Measurements from ENCODE around the gene GHRH. TPM values are rescaled to one million over a fixed set of nuclear protein-coding genes. Genes with fewer than 3 reads are reported as not detected.

GHRH gene
- total RNA-seq, 1 experiment from 2014 or later = not detected

DNA sequence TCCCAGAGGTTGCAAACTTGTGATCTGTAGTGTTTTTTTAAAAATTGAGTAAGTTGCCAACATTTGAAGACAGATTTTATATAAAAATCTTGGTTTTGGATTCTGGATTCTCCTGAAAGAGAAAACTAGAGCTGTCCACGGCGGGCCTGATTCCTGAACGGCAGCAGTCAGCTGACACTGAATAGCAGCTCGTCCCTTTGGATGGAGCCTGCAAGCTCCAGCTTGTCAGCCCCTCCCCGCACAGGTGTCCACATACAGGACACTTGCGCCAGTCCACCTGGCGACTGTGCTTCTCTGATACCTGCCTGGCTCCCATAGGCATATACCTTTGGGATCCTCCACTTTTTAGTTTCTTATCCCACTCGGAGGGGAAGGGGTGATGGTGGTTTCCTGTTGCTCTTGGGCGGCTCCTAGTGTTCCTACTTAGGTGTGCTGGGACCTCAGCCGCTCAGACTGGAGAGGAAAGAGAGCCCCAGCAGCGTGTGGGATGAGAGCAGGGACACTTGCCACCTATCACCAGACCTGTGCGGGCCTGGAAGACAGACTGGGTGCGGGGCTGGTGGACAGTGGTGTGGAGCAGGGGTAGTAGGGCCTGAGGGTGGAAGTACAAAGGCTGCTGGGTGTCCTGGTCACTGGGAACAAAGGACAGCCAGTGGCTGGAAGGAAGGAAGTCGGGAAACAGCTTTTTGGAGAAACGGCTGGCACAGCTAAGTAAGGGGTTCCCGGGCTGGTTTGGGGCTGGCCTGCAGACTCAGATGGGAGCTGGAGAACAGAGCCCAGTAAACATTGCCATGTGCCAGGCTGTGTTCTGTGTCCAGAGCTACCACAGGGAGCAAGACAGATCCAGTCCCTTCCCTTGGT, 18.3 kb downstream of the GHRH start:
- no peaks in the 10 kb centered on the region for H3K9me2 ChIP-seq (ENCODE audit: insufficient read depth)
- POLR2A ChIA-PET = no interaction called here
- H3K27me3 ChIP-seq (ENCODE audit: insufficient read depth, low read length) = no peaks in the 10 kb centered on the region
- no peaks in the 10 kb centered on the region for H3K79me2 ChIP-seq (ENCODE audit: insufficient read depth, low read length)
- H3K4me2 ChIP-seq (ENCODE audit: low read length) = no peak overlapping the region
- no peak overlapping the region for H2AFZ ChIP-seq (ENCODE audit: low read depth, low read length, poor library complexity, severe bottlenecking)
- RAD21 ChIA-PET (ENCODE audit: low non-redundant PET in 1 of 2, low total read pairs in 2 of 2, uncharacterized antibody in 2 of 2, unreplicated experiment in 2 of 2) = no interaction called here
- DNase-seq (ENCODE audit: low read depth, low spot score) (no peak), ATAC-seq (peak; percentile 63)
- no peak overlapping the region for H3K27ac ChIP-seq (ENCODE audit: low read depth, low read length)
- CTCF ChIA-PET = no interaction called here
- no peak overlapping the region for H3K9ac ChIP-seq (ENCODE audit: low read length)
- no peaks in the 10 kb centered on the region for H3K4me1 ChIP-seq (ENCODE audit: control insufficient read depth in 1 of 2, insufficient read depth in 2 of 2, low read length in 2 of 2)
- BruUV-seq (replicated peaks) = no TSS peak
- H4K20me1 ChIP-seq (ENCODE audit: insufficient read depth) = no peaks in the 10 kb centered on the region
- no peak overlapping the region for H3K4me3 ChIP-seq (replicated peaks in 1 of 2; ENCODE audit: low read depth in 1 of 2, low read length in 2 of 2)
- peaks cover 27 to 39% of the 10 kb centered on the region in 2 experiments; a peak in 3 of 4 replicates for H3K36me3 ChIP-seq (ENCODE audit: control insufficient read depth in 1 of 2, insufficient read depth in 2 of 2, low read length in 2 of 2)
- TF ChIP-seq POLR2AphosphoS5 (IDR thresholded peaks at IDR 0.05; ENCODE audit: low read depth, low read length) = no peak
- no peak for TF ChIP-seq ELF1 (IDR thresholded peaks at IDR 0.05; ENCODE audit: borderline replicate concordance, low read depth)
- TF ChIP-seq, protein P1, sequence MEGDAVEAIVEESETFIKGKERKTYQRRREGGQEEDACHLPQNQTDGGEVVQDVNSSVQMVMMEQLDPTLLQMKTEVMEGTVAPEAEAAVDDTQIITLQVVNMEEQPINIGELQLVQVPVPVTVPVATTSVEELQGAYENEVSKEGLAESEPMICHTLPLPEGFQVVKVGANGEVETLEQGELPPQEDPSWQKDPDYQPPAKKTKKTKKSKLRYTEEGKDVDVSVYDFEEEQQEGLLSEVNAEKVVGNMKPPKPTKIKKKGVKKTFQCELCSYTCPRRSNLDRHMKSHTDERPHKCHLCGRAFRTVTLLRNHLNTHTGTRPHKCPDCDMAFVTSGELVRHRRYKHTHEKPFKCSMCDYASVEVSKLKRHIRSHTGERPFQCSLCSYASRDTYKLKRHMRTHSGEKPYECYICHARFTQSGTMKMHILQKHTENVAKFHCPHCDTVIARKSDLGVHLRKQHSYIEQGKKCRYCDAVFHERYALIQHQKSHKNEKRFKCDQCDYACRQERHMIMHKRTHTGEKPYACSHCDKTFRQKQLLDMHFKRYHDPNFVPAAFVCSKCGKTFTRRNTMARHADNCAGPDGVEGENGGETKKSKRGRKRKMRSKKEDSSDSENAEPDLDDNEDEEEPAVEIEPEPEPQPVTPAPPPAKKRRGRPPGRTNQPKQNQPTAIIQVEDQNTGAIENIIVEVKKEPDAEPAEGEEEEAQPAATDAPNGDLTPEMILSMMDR (IDR thresholded peaks at IDR 0.05 in 2 of 3, conservative IDR thresholded peaks at IDR 0.05 in 1 of 3; ENCODE audit: borderline replicate concordance in 1 of 3, insufficient read depth in 1 of 3, low read depth in 2 of 3, low read length in 2 of 3) = peak in 2 of 3 experiments; percentile 23 to 33; a peak in 2 of 6 replicates
- TF ChIP-seq, protein P2, sequence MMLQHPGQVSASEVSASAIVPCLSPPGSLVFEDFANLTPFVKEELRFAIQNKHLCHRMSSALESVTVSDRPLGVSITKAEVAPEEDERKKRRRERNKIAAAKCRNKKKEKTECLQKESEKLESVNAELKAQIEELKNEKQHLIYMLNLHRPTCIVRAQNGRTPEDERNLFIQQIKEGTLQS (IDR thresholded peaks at IDR 0.05) = no peak
- H3K9me3 ChIP-seq (ENCODE audit: control insufficient read depth in 1 of 2, insufficient read depth in 1 of 2, low read depth in 1 of 2, low read length in 2 of 2) = no peaks in the 10 kb centered on the region
- intact Hi-C loops (cut with micrococcal nuclease) = no loop called here

DNA sequence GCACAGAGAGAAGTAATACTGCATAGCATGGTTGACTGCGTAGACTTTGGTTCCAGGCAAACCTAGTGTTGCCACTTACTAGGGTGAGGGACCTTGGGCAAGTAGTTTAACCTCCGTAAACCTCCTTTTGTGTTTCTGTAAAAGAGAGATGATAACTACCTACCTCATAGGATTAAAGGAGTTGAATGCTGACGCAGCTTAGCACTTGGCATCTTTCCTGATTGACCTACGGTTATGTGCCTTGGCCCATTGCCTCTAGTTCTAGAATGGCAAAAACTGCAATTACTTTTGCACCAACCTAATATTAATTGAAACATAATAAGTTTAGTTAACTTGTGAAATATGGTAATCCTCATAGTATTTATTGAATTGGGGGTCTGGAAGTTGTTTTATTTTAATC, 19.1 kb downstream of the GHRH start:
- H3K27me3 ChIP-seq (ENCODE audit: insufficient read depth, low read length) = no peaks in the 10 kb centered on the region
- no peaks in the 10 kb centered on the region for H3K4me1 ChIP-seq (ENCODE audit: control insufficient read depth in 1 of 2, insufficient read depth in 2 of 2, low read length in 2 of 2)
- POLR2A ChIA-PET = no interaction called here
- no peak overlapping the region for H2AFZ ChIP-seq (ENCODE audit: low read depth, low read length, poor library complexity, severe bottlenecking)
- CTCF ChIA-PET = no interaction called here
- H3K4me2 ChIP-seq (ENCODE audit: low read length) = no peak overlapping the region
- H3K4me3 ChIP-seq (replicated peaks in 1 of 2; ENCODE audit: low read depth in 1 of 2, low read length in 2 of 2) = no peak overlapping the region
- no peaks in the 10 kb centered on the region for H3K79me2 ChIP-seq (ENCODE audit: insufficient read depth, low read length)
- no peak overlapping the region for H3K9ac ChIP-seq (ENCODE audit: low read length)
- no peaks in the 10 kb centered on the region for H3K9me3 ChIP-seq (ENCODE audit: control insufficient read depth in 1 of 2, insufficient read depth in 1 of 2, low read depth in 1 of 2, low read length in 2 of 2)
- RAD21 ChIA-PET (ENCODE audit: low non-redundant PET in 1 of 2, low total read pairs in 2 of 2, uncharacterized antibody in 2 of 2, unreplicated experiment in 2 of 2) = no interaction called here
- H4K20me1 ChIP-seq (ENCODE audit: insufficient read depth) = no peaks in the 10 kb centered on the region
- BruUV-seq (replicated peaks) = no TSS peak
- no peak for TF ChIP-seq EZH2 (IDR thresholded peaks at IDR 0.05)
- no peak for TF ChIP-seq ELF1 (IDR thresholded peaks at IDR 0.05; ENCODE audit: borderline replicate concordance, low read depth)
- no peak for TF ChIP-seq TCF7L2 (IDR thresholded peaks at IDR 0.05; ENCODE audit: borderline replicate concordance, extremely low read depth, insufficient read depth, insufficient read length)
- TF ChIP-seq EGR1 (IDR thresholded peaks at IDR 0.05; ENCODE audit: low read depth) = no peak
- TF ChIP-seq ZFX (IDR thresholded peaks at IDR 0.05) = no peak
- no peak for TF ChIP-seq CEBPB (IDR thresholded peaks at IDR 0.05; ENCODE audit: low read depth)
- no peak for TF ChIP-seq POLR2AphosphoS5 (IDR thresholded peaks at IDR 0.05; ENCODE audit: low read depth, low read length)
- TF ChIP-seq, protein P3, sequence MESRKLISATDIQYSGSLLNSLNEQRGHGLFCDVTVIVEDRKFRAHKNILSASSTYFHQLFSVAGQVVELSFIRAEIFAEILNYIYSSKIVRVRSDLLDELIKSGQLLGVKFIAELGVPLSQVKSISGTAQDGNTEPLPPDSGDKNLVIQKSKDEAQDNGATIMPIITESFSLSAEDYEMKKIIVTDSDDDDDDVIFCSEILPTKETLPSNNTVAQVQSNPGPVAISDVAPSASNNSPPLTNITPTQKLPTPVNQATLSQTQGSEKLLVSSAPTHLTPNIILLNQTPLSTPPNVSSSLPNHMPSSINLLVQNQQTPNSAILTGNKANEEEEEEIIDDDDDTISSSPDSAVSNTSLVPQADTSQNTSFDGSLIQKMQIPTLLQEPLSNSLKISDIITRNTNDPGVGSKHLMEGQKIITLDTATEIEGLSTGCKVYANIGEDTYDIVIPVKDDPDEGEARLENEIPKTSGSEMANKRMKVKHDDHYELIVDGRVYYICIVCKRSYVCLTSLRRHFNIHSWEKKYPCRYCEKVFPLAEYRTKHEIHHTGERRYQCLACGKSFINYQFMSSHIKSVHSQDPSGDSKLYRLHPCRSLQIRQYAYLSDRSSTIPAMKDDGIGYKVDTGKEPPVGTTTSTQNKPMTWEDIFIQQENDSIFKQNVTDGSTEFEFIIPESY (IDR thresholded peaks at IDR 0.05; ENCODE audit: extremely low read depth, insufficient replicate concordance, low read length) = no peak
- TF ChIP-seq POLR2A (IDR thresholded peaks at IDR 0.05; ENCODE audit: borderline replicate concordance, extremely low read depth, insufficient read depth, insufficient read length) = no peak
- no peaks in the 10 kb centered on the region for H3K9me2 ChIP-seq (ENCODE audit: insufficient read depth)
- intact Hi-C loops (cut with micrococcal nuclease) = no loop called here
- H3K27ac ChIP-seq (ENCODE audit: low read depth, low read length) = no peak overlapping the region
- no peak for DNase-seq (ENCODE audit: low read depth, low spot score)
- peaks cover 35 to 45% of the 10 kb centered on the region in 2 experiments; a peak in 3 of 4 replicates for H3K36me3 ChIP-seq (ENCODE audit: control insufficient read depth in 1 of 2, insufficient read depth in 2 of 2, low read length in 2 of 2)
- ATAC-seq = no peak

Measured in HCT116 (cell line).